ENCODE results near the gene PSMD2. TPM values are rescaled to one million over a fixed set of nuclear protein-coding genes. Genes with fewer than 3 reads are reported as not detected.

PSMD2 gene
- total and polyA plus RNA-seq, 10 of the 15 experiments (the other 5 are each of a cell fraction or from before 2014, with no cell fraction given), result 103 to 515 (median 197) TPM

DNA sequence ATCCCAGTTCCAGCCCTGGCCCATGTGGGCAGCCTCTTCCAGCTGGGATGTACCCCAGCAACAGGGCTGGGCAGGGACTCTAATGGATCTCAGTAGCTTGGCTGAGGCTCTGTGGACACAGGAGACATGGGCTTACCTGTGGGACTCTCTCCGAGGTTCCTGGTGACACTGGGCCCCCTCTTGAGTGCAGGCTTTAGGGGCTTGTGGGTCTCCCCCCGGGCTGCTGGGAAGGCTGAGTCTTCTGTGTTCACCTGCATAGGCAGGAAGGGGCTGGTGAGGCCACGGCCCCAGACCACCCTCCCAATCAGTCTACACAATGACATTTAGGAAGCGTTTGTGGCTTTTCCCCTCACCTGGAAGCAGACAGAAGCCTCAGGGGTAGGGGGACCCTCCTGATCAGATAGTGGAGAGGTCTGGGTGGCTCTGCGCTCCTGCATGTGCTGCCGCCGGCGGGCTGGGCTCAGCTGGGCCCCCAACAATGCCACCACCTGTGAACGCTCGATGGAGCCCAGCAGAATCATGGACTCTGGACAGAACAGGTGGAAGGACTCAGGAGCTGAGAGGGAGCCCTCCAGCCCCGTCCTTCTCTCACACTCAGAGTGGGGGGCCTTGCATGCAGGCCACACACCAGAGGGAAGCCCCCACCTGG is 54.0 kb downstream of the PSMD2 start:
- SMC1A ChIA-PET (ENCODE audit: uncharacterized antibody, unreplicated experiment), result no interaction called here
- no peaks in the 10 kb centered on the region for H3K9me3 ChIP-seq (replicated peaks; ENCODE audit: control insufficient read depth, insufficient read depth, low read length)
- H3K4me3 ChIP-seq, result no peak overlapping the region
- no peak overlapping the region for H3K4me2 ChIP-seq (ENCODE audit: control insufficient read depth, insufficient read depth)
- no peaks in the 10 kb centered on the region for H3K4me1 ChIP-seq (ENCODE audit: control insufficient read depth, insufficient read depth, low read length)
- 61% methylated on average over 11 of the region's 11 CpGs for WGBS (ENCODE audit: insufficient coverage, insufficient replicate concordance, low lambda C conversion rate, missing lambda C conversion rate)
- POLR2A ChIA-PET, result no interaction called here
- H4K20me1 ChIP-seq (ENCODE audit: control insufficient read depth, insufficient read depth), result no peaks in the 10 kb centered on the region
- no peak for ATAC-seq
- H3K36me3 ChIP-seq (ENCODE audit: control insufficient read depth in 2 of 2, insufficient read depth in 2 of 2, low read length in 1 of 2), result no peaks in the 10 kb centered on the region
- RAD21 ChIA-PET (ENCODE audit: unreplicated experiment), result interaction anchor here (1.2 to 2.6 kb wide), 2 partner anchors 19 to 161 kb away, joined by 9 to 11 read pairs; no protein-coding TSS in a partner anchor
- TF ChIP-seq CBX5 (IDR thresholded peaks at IDR 0.05; ENCODE audit: low read depth), result no peak
- TF ChIP-seq, protein P1, sequence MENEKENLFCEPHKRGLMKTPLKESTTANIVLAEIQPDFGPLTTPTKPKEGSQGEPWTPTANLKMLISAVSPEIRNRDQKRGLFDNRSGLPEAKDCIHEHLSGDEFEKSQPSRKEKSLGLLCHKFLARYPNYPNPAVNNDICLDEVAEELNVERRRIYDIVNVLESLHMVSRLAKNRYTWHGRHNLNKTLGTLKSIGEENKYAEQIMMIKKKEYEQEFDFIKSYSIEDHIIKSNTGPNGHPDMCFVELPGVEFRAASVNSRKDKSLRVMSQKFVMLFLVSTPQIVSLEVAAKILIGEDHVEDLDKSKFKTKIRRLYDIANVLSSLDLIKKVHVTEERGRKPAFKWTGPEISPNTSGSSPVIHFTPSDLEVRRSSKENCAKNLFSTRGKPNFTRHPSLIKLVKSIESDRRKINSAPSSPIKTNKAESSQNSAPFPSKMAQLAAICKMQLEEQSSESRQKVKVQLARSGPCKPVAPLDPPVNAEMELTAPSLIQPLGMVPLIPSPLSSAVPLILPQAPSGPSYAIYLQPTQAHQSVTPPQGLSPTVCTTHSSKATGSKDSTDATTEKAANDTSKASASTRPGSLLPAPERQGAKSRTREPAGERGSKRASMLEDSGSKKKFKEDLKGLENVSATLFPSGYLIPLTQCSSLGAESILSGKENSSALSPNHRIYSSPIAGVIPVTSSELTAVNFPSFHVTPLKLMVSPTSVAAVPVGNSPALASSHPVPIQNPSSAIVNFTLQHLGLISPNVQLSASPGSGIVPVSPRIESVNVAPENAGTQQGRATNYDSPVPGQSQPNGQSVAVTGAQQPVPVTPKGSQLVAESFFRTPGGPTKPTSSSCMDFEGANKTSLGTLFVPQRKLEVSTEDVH (IDR thresholded peaks at IDR 0.05; ENCODE audit: low read depth, partially characterized antibody), result no peak
- TF ChIP-seq SIX5 (IDR thresholded peaks at IDR 0.05; ENCODE audit: low read depth, low read length, severe bottlenecking), result no peak
- TF ChIP-seq NFYB (IDR thresholded peaks at IDR 0.05; ENCODE audit: insufficient read depth, low read depth, low read length), result no peak
- TF ChIP-seq, protein P2, sequence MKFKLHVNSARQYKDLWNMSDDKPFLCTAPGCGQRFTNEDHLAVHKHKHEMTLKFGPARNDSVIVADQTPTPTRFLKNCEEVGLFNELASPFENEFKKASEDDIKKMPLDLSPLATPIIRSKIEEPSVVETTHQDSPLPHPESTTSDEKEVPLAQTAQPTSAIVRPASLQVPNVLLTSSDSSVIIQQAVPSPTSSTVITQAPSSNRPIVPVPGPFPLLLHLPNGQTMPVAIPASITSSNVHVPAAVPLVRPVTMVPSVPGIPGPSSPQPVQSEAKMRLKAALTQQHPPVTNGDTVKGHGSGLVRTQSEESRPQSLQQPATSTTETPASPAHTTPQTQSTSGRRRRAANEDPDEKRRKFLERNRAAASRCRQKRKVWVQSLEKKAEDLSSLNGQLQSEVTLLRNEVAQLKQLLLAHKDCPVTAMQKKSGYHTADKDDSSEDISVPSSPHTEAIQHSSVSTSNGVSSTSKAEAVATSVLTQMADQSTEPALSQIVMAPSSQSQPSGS (IDR thresholded peaks at IDR 0.05; ENCODE audit: low read length), result no peak
- no TSS peak for BruUV-seq (replicated peaks)
- H3K79me2 ChIP-seq (ENCODE audit: control insufficient read depth, insufficient read depth, low read length), result no peaks in the 10 kb centered on the region
- FAIRE-seq, result no peak
- CTCF ChIA-PET, result interaction anchor here (0.5 to 3.7 kb wide), 13 partner anchors 8 to 872 kb away, joined by 3 to 26 read pairs (median 3); no protein-coding TSS in a partner anchor
- H3K9ac ChIP-seq (ENCODE audit: control insufficient read depth, insufficient read depth, low read length), result no peak overlapping the region
- H2AFZ ChIP-seq (ENCODE audit: control insufficient read depth, low read depth, low read length), result no peak overlapping the region
- no peak for DNase-seq (ENCODE audit: low read depth, low spot score)
- in situ Hi-C loops (cut with MboI) (no loop called here), intact Hi-C loops (cut with micrococcal nuclease; ENCODE audit: unreplicated experiment) (no loop called here)
- no peak overlapping the region for H3K27ac ChIP-seq (ENCODE audit: control insufficient read depth, insufficient read depth)
- H3K27me3 ChIP-seq (replicated peaks in 1 of 2; ENCODE audit: control insufficient read depth in 2 of 2, insufficient read depth in 2 of 2, low read length in 1 of 2), result no peaks in the 10 kb centered on the region

Data from GM12878 (cell line).